Stimulated activated naive CD4-positive, alpha-beta T cell (primary cell): Measurements from ENCODE around the gene PHKA1.
"Not testable (repeated sequence)": the region's sequence is repeated elsewhere in the genome, so short reads cannot be mapped to it uniquely, and the experiment has no call there.

Experiments
- DNase-seq, 6 experiments: peaks; one replicate each; lab custom pipeline; 2025; lab: John Stamatoyannopoulos, UW

Gene PHKA1

GRCh38 chrX:72713599-72714477 lies at the start of gene PHKA1:
TSS of gene PHKA1 (minus strand) at chrX:72714306. CDS start at chrX:72713880, 426 bp downstream.
- DNase-seq, result peak in 2 of 6 experiments; percentile 5 to 12

GRCh38 chrX:72760454-72760853 lies 46.3 kb upstream of the PHKA1 start:
- not testable (repeated sequence) for DNase-seq

GRCh38 chrX:72748545-72748944 lies 34.4 kb upstream of the PHKA1 start:
- DNase-seq, result not testable (repeated sequence)

GRCh38 chrX:72745546-72745945 lies 31.4 kb upstream of the PHKA1 start:
- DNase-seq, result not testable (repeated sequence)

- no peak for DNase-seq
Observed at GRCh38 chrX:72735561-72735960, 21.5 kb upstream of the PHKA1 start.

GRCh38 chrX:72733636-72734035 lies 19.5 kb upstream of the PHKA1 start:
- DNase-seq, result not testable (repeated sequence)

- no peak for DNase-seq
Observed at GRCh38 chrX:72727846-72728245, 13.7 kb upstream of the PHKA1 start.

GRCh38 chrX:72716766-72717165 lies 2.7 kb upstream of the PHKA1 start:
- DNase-seq, result no peak

- DNase-seq, result no peak
Observed at GRCh38 chrX:72715546-72715945, 1.4 kb upstream of the PHKA1 start.

- no peak for DNase-seq
Observed at GRCh38 chrX:72714478-72714916, 391 bp upstream of the PHKA1 start.

- no peak for DNase-seq
Observed at GRCh38 chrX:72713130-72713529, 976 bp downstream of the PHKA1 start.

- no peak for DNase-seq
Observed at GRCh38 chrX:72712094-72712755, 1.9 kb downstream of the PHKA1 start.

GRCh38 chrX:72705814-72706213 lies 8.3 kb downstream of the PHKA1 start:
- DNase-seq, result no peak

- DNase-seq, result no peak
Observed at GRCh38 chrX:72705111-72705510, 9.0 kb downstream of the PHKA1 start.

- DNase-seq, result no peak
Observed at GRCh38 chrX:72694170-72694569, 19.9 kb downstream of the PHKA1 start.

- no peak for DNase-seq
Observed at GRCh38 chrX:72693477-72693876, 20.6 kb downstream of the PHKA1 start.

- DNase-seq, result no peak
Observed at GRCh38 chrX:72687396-72687795, 26.7 kb downstream of the PHKA1 start.

- no peak for DNase-seq
Observed at GRCh38 chrX:72685810-72686456, 28.2 kb downstream of the PHKA1 start.

- DNase-seq, result no peak
Observed at GRCh38 chrX:72685018-72685417, 29.1 kb downstream of the PHKA1 start.

- DNase-seq, result no peak
Observed at GRCh38 chrX:72683631-72684030, 30.5 kb downstream of the PHKA1 start.

- no peak for DNase-seq
Observed at GRCh38 chrX:72676465-72676864, 37.6 kb downstream of the PHKA1 start.

GRCh38 chrX:72673951-72674350 lies 40.2 kb downstream of the PHKA1 start:
- not testable (repeated sequence) for DNase-seq

- not testable (repeated sequence) for DNase-seq
Observed at GRCh38 chrX:72669508-72669907, 44.6 kb downstream of the PHKA1 start.
